Ascending aorta (tissue), 2 donors: ENCODE results near the gene CAVIN2. TPM values are rescaled to one million over a fixed set of nuclear protein-coding genes. Genes with fewer than 3 reads are reported as not detected.

ENCODE experiments used
- DNase-seq, 2 donors: peaks; one replicate each; pipeline ENCODE4 v3.0.0-alpha.2; 2019; ENCODE audit warnings: low spot score in 2 of 2
- H3K27ac ChIP-seq, 2 donors: fragments of 200-600 bp; sonication (generic); one replicate each; pipeline ENCODE4 v1.5.1; 2016 to 2017; ENCODE audit warnings: mild to moderate bottlenecking in 1 of 2
- H3K27me3 ChIP-seq: fragments of 200-600 bp; sonication (generic); one replicate; pipeline ENCODE4 v1.5.1; 2017
- H3K36me3 ChIP-seq, 2 donors: fragments of 200-600 bp; sonication (generic); one replicate each; pipeline ENCODE4 v1.5.1; 2016
- H3K4me1 ChIP-seq, 2 donors: fragments of 200-600 bp; sonication (generic); one replicate each; pipeline ENCODE4 v1.5.1; 2016 to 2017; ENCODE audit warnings: mild to moderate bottlenecking in 1 of 2
- H3K4me3 ChIP-seq, 2 donors: fragments of 200-600 bp; sonication (generic); one replicate each; pipeline ENCODE4 v1.5.1; 2016 to 2017; ENCODE audit warnings: mild to moderate bottlenecking in 1 of 2
- H3K9me3 ChIP-seq, 2 donors: fragments of 200-600 bp; sonication (generic); one replicate each; pipeline ENCODE4 v1.5.1; 2016
- CTCF ChIP-seq, 3 experiments: fragments of 200-600 bp in 2 of 3; fragments of 450-650 bp in 1 of 3; sonication (generic) in 2 of 3; IDR thresholded peaks; one replicate each; pipeline ENCODE4 v1.5.1; 2016 to 2019; ENCODE audit warnings: antibody characterized with exemption in 3 of 3, mild to moderate bottlenecking in 1 of 3, moderate library complexity in 1 of 3
- intact Hi-C: fragments of 100-400 bp; cut with DNase I; formaldehyde crosslinking; loops from one replicate; pipeline ENCODE4 v1.15.1; 2023
- total RNA-seq: library from RNA; depleted of rRNA; stranded (reverse); fragments of >200 nt; gene quantifications from one replicate; pipeline ENCODE4 v1.1.0, GENCODE V29; 2016

The CAVIN2 gene
- total RNA-seq, 1 donor from 2014 or later = 43.4 TPM

GRCh38 chr2:191832668-191833067 is 14.2 kb downstream of the CAVIN2 start:
- intact Hi-C loops = no loop called here
- H3K4me3 ChIP-seq = no peak overlapping the region
- H3K9me3 ChIP-seq = no peaks in the 10 kb centered on the region
- H3K27ac ChIP-seq = no peak overlapping the region
- no peak for DNase-seq
- no peaks in the 10 kb centered on the region for H3K4me1 ChIP-seq
- no peaks in the 10 kb centered on the region for H3K27me3 ChIP-seq
- peaks cover 0 to 7% of the 10 kb centered on the region in 2 donors for H3K36me3 ChIP-seq
- TF ChIP-seq CTCF (IDR thresholded peaks at IDR 0.05) = no peak

GRCh38 chr2:191831410-191831994 is 15.4 kb downstream of the CAVIN2 start:
- intact Hi-C loops = no loop called here
- no peak overlapping the region for H3K27ac ChIP-seq
- no peak overlapping the region for H3K4me3 ChIP-seq
- no peaks in the 10 kb centered on the region for H3K9me3 ChIP-seq
- no peaks in the 10 kb centered on the region for H3K27me3 ChIP-seq
- H3K36me3 ChIP-seq = peaks cover 0 to 7% of the 10 kb centered on the region in 2 donors
- no peaks in the 10 kb centered on the region for H3K4me1 ChIP-seq
- no peak for DNase-seq
- TF ChIP-seq CTCF (IDR thresholded peaks at IDR 0.05) = no peak

GRCh38 chr2:191824398-191824797 is 22.5 kb downstream of the CAVIN2 start:
- TF ChIP-seq CTCF (IDR thresholded peaks at IDR 0.05) = no peak
- Histone ChIP-seq H3K27ac (no peak overlapping the region), H3K9me3 (no peaks in the 10 kb centered on the region), H3K4me1 (no peaks in the 10 kb centered on the region), H3K27me3 (no peaks in the 10 kb centered on the region), H3K36me3 (no peaks in the 10 kb centered on the region), H3K4me3 (no peak overlapping the region)
- no peak for DNase-seq
- intact Hi-C loops = no loop called here

GRCh38 chr2:191821078-191821477 is 25.8 kb downstream of the CAVIN2 start:
- no peaks in the 10 kb centered on the region for H3K27me3 ChIP-seq
- H3K4me3 ChIP-seq = no peak overlapping the region
- DNase-seq = no peak
- TF ChIP-seq CTCF (IDR thresholded peaks at IDR 0.05) = no peak
- H3K27ac ChIP-seq = no peak overlapping the region
- intact Hi-C loops = no loop called here
- no peaks in the 10 kb centered on the region for H3K9me3 ChIP-seq
- no peaks in the 10 kb centered on the region for H3K4me1 ChIP-seq
- H3K36me3 ChIP-seq = no peaks in the 10 kb centered on the region

- intact Hi-C loops = no loop called here
- no peak for TF ChIP-seq CTCF (IDR thresholded peaks at IDR 0.05)
- Histone ChIP-seq H3K27me3 (no peaks in the 10 kb centered on the region), H3K36me3 (no peaks in the 10 kb centered on the region), H3K27ac (no peak overlapping the region), H3K4me3 (no peak overlapping the region), H3K4me1 (no peaks in the 10 kb centered on the region), H3K9me3 (no peaks in the 10 kb centered on the region)
- DNase-seq = no peak
These were observed 28.1 kb downstream of the CAVIN2 start for GRCh38 chr2:191818725-191819350.
